ENCODE results near the gene NIBAN1.
"Not testable (repeated sequence)": the region's sequence is repeated elsewhere in the genome, so short reads cannot be mapped to it uniquely, and the experiment has no call there.

NIBAN1 gene

DNA sequence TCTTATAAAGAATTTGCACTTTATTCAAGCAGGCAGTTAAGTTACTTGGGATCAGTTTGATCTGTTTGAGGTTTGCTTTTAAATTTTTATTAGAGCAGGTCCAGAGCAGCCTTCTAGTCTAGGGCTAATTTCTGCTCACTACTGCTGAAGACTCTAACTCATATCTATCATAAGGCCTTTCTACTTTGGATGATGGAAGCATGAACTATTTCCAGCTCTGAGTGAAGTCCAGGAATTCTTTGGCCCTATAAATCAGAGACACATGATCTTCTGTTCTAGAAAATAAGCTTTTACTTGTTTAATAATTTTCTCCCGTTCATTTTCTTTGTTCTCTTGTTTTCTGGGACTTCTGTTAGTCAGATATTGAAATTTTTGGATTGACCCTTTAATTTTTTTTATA, 14.7 kb downstream of the NIBAN1 start:
- Histone ChIP-seq H3K4me1 (ENCODE audit: low read length) (peaks cover 12% of the 10 kb centered on the region), H3K4me2 (ENCODE audit: low read length) (no peak overlapping the region), H3K79me2 (ENCODE audit: low read length) (peaks cover 90% of the 10 kb centered on the region), H3K27me3 (ENCODE audit: low read depth, low read length) (no peaks in the 10 kb centered on the region), H3K27ac (ENCODE audit: low read length) (no peak overlapping the region), H4K20me1 (ENCODE audit: insufficient read depth, low read length) (peaks cover 33% of the 10 kb centered on the region), H3K9me3 (ENCODE audit: insufficient read depth, low read length) (no peaks in the 10 kb centered on the region), H3K4me3 (ENCODE audit: low read length) (no peak overlapping the region), H2AFZ (ENCODE audit: low read depth, low read length) (no peak overlapping the region), H3K36me3 (replicated peaks; ENCODE audit: low read depth, low read length) (peaks cover 45% of the 10 kb centered on the region), H3K9ac (ENCODE audit: low read length) (no peak overlapping the region)
- no peak for TF ChIP-seq EZH2phosphoT487 (IDR thresholded peaks at IDR 0.05; ENCODE audit: low read depth)
- TF ChIP-seq, protein P1, sequence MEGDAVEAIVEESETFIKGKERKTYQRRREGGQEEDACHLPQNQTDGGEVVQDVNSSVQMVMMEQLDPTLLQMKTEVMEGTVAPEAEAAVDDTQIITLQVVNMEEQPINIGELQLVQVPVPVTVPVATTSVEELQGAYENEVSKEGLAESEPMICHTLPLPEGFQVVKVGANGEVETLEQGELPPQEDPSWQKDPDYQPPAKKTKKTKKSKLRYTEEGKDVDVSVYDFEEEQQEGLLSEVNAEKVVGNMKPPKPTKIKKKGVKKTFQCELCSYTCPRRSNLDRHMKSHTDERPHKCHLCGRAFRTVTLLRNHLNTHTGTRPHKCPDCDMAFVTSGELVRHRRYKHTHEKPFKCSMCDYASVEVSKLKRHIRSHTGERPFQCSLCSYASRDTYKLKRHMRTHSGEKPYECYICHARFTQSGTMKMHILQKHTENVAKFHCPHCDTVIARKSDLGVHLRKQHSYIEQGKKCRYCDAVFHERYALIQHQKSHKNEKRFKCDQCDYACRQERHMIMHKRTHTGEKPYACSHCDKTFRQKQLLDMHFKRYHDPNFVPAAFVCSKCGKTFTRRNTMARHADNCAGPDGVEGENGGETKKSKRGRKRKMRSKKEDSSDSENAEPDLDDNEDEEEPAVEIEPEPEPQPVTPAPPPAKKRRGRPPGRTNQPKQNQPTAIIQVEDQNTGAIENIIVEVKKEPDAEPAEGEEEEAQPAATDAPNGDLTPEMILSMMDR (IDR thresholded peaks at IDR 0.05; ENCODE audit: low read depth, low read length): no peak

- H3K9ac ChIP-seq (ENCODE audit: low read length): no peak overlapping the region
- H3K27me3 ChIP-seq (ENCODE audit: low read depth, low read length): no peaks in the 10 kb centered on the region
- H3K4me3 ChIP-seq (ENCODE audit: low read length): no peak overlapping the region
- H3K4me2 ChIP-seq (ENCODE audit: low read length): no peak overlapping the region
- H3K4me1 ChIP-seq (ENCODE audit: low read length): peaks cover 12% of the 10 kb centered on the region
- peaks cover 42% of the 10 kb centered on the region for H3K36me3 ChIP-seq (replicated peaks; ENCODE audit: low read depth, low read length)
- no peaks in the 10 kb centered on the region for H3K9me3 ChIP-seq (ENCODE audit: insufficient read depth, low read length)
- TF ChIP-seq EZH2phosphoT487 (IDR thresholded peaks at IDR 0.05; ENCODE audit: low read depth): no peak
- TF ChIP-seq, protein P1 (IDR thresholded peaks at IDR 0.05; ENCODE audit: low read depth, low read length): no peak
- H3K79me2 ChIP-seq (ENCODE audit: low read length): peaks cover 90% of the 10 kb centered on the region
- peaks cover 25% of the 10 kb centered on the region for H4K20me1 ChIP-seq (ENCODE audit: insufficient read depth, low read length)
- H3K27ac ChIP-seq (ENCODE audit: low read length): no peak overlapping the region
- H2AFZ ChIP-seq (ENCODE audit: low read depth, low read length): no peak overlapping the region
Observed at GRCh38 chr1:184958554-184959353, 15.6 kb downstream of the NIBAN1 start.

- H3K36me3 ChIP-seq (replicated peaks; ENCODE audit: low read depth, low read length): peaks cover 50% of the 10 kb centered on the region
- H3K27me3 ChIP-seq (ENCODE audit: low read depth, low read length); H3K9ac ChIP-seq (ENCODE audit: low read length); H2AFZ ChIP-seq (ENCODE audit: low read depth, low read length); H3K9me3 ChIP-seq (ENCODE audit: insufficient read depth, low read length); H3K4me2 ChIP-seq (ENCODE audit: low read length); H3K4me3 ChIP-seq (ENCODE audit: low read length); H3K27ac ChIP-seq (ENCODE audit: low read length): not testable (repeated sequence)
- peaks cover 90% of the 10 kb centered on the region for H3K79me2 ChIP-seq (ENCODE audit: low read length)
- H4K20me1 ChIP-seq (ENCODE audit: insufficient read depth, low read length): peaks cover 25% of the 10 kb centered on the region
- peaks cover 17% of the 10 kb centered on the region for H3K4me1 ChIP-seq (ENCODE audit: low read length)
Observed at GRCh38 chr1:184957901-184958300, 16.4 kb downstream of the NIBAN1 start.

DNA sequence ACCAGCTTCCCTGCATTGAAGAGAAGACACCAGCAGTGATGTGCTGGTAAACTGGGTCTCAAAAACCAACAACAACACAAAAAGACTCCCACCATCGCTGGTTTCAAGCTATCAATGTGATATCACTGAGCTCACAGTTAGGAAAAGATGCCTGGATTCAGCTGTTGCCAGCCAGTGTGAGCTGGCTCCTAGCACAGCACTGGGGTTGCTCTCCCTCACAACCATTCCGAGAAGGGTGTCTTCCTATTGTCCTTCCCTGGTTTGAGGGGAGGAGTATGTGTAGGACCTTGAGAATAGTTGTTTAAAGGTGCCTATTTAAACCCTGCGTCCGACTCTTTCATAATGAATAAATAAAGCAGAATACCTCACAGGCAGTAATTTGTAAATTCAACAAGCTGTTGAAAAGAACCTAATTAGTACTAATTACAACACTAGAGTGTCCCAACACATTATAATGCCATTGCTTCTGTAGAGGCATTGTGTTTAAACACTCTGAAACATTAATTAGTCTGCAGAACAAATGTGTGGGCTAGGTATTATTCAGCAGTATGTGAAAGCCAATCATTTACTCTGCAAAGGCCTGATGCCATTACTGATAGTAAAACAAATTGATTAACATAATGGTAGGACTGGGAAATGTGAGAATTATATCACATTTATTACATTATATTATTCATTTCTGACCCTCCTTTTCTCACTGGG, 17.2 kb downstream of the NIBAN1 start:
- peaks cover 17% of the 10 kb centered on the region for H3K4me1 ChIP-seq (ENCODE audit: low read length)
- H3K27ac ChIP-seq (ENCODE audit: low read length): no peak overlapping the region
- TF ChIP-seq EZH2phosphoT487 (IDR thresholded peaks at IDR 0.05; ENCODE audit: low read depth): no peak
- TF ChIP-seq, protein P1 (IDR thresholded peaks at IDR 0.05; ENCODE audit: low read depth, low read length): no peak
- no peak overlapping the region for H3K9ac ChIP-seq (ENCODE audit: low read length)
- H3K79me2 ChIP-seq (ENCODE audit: low read length): peaks cover 91% of the 10 kb centered on the region
- no peaks in the 10 kb centered on the region for H3K9me3 ChIP-seq (ENCODE audit: insufficient read depth, low read length)
- no peak overlapping the region for H3K4me3 ChIP-seq (ENCODE audit: low read length)
- H3K4me2 ChIP-seq (ENCODE audit: low read length): no peak overlapping the region
- H2AFZ ChIP-seq (ENCODE audit: low read depth, low read length): no peak overlapping the region
- peaks cover 21% of the 10 kb centered on the region for H4K20me1 ChIP-seq (ENCODE audit: insufficient read depth, low read length)
- H3K27me3 ChIP-seq (ENCODE audit: low read depth, low read length): no peaks in the 10 kb centered on the region
- peaks cover 45% of the 10 kb centered on the region for H3K36me3 ChIP-seq (replicated peaks; ENCODE audit: low read depth, low read length)

Measured in OCI-LY3 (cell line).